Posterior vena cava (tissue), 2 donors: ENCODE results near the gene SLC7A5. TPM values are rescaled to one million over a fixed set of nuclear protein-coding genes. Genes with fewer than 3 reads are reported as not detected.

Experiments
- DNase-seq: peaks from one replicate; pipeline ENCODE4 v3.0.0-alpha.2; 2020; ENCODE audit warnings: low spot score
- intact Hi-C, 2 donors: fragments of 100-400 bp; cut with DNase I; formaldehyde crosslinking; loops; one replicate each; pipeline versions ENCODE4 v1.14.1 to v1.14.2; 2022 to 2023
- total RNA-seq, 2 donors: library from RNA; stranded (reverse); fragmentation: NEBNext Ultra II Directional; extraction: Animal tissue kit (Norgen Biotek cat#: 25700); gene quantifications; one replicate each; pipeline ENCODE4 v1.2.1, GENCODE V29; 2021
- donor health status: DM: yes; HTN: yes; CAD: no.
- donor health status: DM: yes; HTN: yes; CAD: no.

Gene SLC7A5
- total RNA-seq, 2 donors from 2014 or later, result 13.6 to 17.7 TPM

- intact Hi-C loops, result loop anchor here in 1 of 2 donors (5.0 kb wide), 2 partner anchors 38 to 1473 kb away; no protein-coding TSS in a partner anchor
- no peak for DNase-seq
These were observed 29.6 kb downstream of the SLC7A5 start for GRCh38 chr16:87839542-87840270.

- no peak for DNase-seq
- intact Hi-C loops, result loop anchor here in 1 of 2 donors (5.0 kb wide), 1 partner anchor 1473 kb away; no protein-coding TSS in a partner anchor
These were observed 30.4 kb downstream of the SLC7A5 start for GRCh38 chr16:87838643-87839541.

- intact Hi-C loops, result loop anchor here in 1 of 2 donors (5.0 kb wide), 1 partner anchor 1475 kb away; no protein-coding TSS in a partner anchor
- DNase-seq, result no peak
These were observed 31.5 kb downstream of the SLC7A5 start for GRCh38 chr16:87837627-87838289.

GRCh38 chr16:87836844-87837581 is 32.3 kb downstream of the SLC7A5 start:
- intact Hi-C loops, result loop anchor here in 1 of 2 donors (5.0 kb wide), 1 partner anchor 1475 kb away; no protein-coding TSS in a partner anchor
- DNase-seq, result no peak

GRCh38 chr16:87836346-87836843 is 32.9 kb downstream of the SLC7A5 start:
- intact Hi-C loops, result loop anchor here in 1 of 2 donors (5.0 kb wide), 1 partner anchor 1476 kb away; no protein-coding TSS in a partner anchor
- no peak for DNase-seq

GRCh38 chr16:87835882-87836331 is 33.4 kb downstream of the SLC7A5 start:
- intact Hi-C loops, result loop anchor here in 1 of 2 donors (5.0 kb wide), 1 partner anchor 1476 kb away; no protein-coding TSS in a partner anchor
- DNase-seq, result no peak

GRCh38 chr16:87834668-87835473 is 34.4 kb downstream of the SLC7A5 start:
- intact Hi-C loops, result loop anchor here in 1 of 2 donors (5.0 kb wide), 1 partner anchor 1477 kb away; no protein-coding TSS in a partner anchor
- no peak for DNase-seq

GRCh38 chr16:87834005-87834667 is 35.2 kb downstream of the SLC7A5 start:
- intact Hi-C loops, result no loop called here
- DNase-seq, result no peak

- intact Hi-C loops, result no loop called here
- DNase-seq, result no peak
These were observed 35.8 kb downstream of the SLC7A5 start for GRCh38 chr16:87833548-87833947.

- DNase-seq, result no peak
- intact Hi-C loops, result no loop called here
These were observed 36.4 kb downstream of the SLC7A5 start for GRCh38 chr16:87832741-87833502.

- intact Hi-C loops, result no loop called here
- no peak for DNase-seq
These were observed 37.2 kb downstream of the SLC7A5 start for GRCh38 chr16:87832137-87832527.

GRCh38 chr16:87831421-87832136 is 37.7 kb downstream of the SLC7A5 start:
- intact Hi-C loops, result no loop called here
- no peak for DNase-seq

GRCh38 chr16:87830673-87831420 is 38.5 kb downstream of the SLC7A5 start:
- no peak for DNase-seq
- intact Hi-C loops, result no loop called here

GRCh38 chr16:87829988-87830672 is 39.2 kb downstream of the SLC7A5 start:
- DNase-seq, result no peak
- intact Hi-C loops, result loop anchor here in 1 of 2 donors (10.0 kb wide), 1 partner anchor 215 kb away; no protein-coding TSS in a partner anchor
